GM12892 (cell line): ENCODE measurements around the gene NCLN.

Experiments
- POLR2A ChIP-seq: IDR thresholded peaks from 2 replicates; pipeline ENCODE4 v1.6.1; 2011; ENCODE audit warnings: low read depth, low read length, control low read depth
- POLR2AphosphoS5 ChIP-seq: IDR thresholded peaks from 2 replicates; pipeline ENCODE4 v1.6.1; 2011; ENCODE audit warnings: low read depth, low read length, control low read depth
- TAF1 ChIP-seq: IDR thresholded peaks from 2 replicates; pipeline ENCODE4 v1.6.1; 2011; ENCODE audit warnings: low read depth, mild to moderate bottlenecking, control low read depth, low read length, borderline replicate concordance

DNA sequence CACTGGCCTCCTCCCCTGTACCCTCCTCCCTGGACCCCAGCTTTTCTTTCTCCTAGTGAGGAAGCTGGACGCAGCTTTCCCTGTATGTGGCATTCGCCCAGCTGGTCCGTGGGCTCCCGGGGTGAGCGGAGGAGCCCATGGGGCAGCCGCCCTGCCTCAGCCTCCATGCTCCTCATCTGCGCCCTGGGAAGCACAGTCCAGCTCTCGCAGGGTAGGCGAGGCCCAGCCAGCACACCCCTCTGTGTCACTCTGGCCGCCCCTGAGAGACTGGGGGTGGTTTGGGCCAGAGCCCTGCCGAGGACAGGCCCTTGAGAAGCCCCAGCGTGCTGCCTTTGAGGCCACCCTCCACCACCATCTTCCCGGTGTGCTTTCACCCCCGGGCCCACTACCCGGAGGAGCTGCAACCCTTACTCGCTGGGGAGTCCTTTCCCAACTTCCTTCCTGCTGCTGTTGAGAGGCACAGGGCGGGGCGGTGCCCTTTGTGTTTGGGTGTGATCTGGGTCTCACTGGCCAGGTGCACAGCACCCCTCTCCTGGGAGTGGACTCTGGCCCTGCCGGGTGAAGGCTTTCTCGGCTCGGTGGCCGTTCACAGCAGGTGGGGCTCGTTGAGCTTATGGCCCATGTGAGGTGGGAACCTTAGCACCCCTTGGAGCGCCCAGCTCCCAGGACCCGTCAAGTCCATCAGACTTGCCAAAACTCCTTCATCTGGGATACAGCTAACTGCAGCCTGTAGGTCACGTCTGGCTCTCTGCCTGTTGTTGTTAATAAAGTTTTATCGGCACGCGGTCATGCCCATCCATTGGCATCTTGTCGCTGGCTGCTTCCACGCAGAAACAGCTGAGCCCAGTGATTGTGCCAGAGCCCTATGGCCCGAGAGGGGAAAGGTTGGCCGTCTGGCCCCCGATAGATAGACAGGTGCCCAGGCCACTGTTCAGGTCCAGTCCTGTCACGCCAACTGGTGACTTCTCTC lies 3.2 kb downstream of the NCLN start:
- TF ChIP-seq POLR2A (no peak), POLR2AphosphoS5 (no peak), TAF1 (no peak)
